DMS 273 (cell line): Measurements from ENCODE around the gene RNF115.
"Not testable (repeated sequence)": the region's sequence is repeated elsewhere in the genome, so short reads cannot be mapped to it uniquely, and the experiment has no call there.

ENCODE experiments used
- DNase-seq: peaks from one replicate; lab custom pipeline; 2025; ENCODE audit not compliant: unreplicated experiment; lab: John Stamatoyannopoulos, UW

RNF115 gene

DNA sequence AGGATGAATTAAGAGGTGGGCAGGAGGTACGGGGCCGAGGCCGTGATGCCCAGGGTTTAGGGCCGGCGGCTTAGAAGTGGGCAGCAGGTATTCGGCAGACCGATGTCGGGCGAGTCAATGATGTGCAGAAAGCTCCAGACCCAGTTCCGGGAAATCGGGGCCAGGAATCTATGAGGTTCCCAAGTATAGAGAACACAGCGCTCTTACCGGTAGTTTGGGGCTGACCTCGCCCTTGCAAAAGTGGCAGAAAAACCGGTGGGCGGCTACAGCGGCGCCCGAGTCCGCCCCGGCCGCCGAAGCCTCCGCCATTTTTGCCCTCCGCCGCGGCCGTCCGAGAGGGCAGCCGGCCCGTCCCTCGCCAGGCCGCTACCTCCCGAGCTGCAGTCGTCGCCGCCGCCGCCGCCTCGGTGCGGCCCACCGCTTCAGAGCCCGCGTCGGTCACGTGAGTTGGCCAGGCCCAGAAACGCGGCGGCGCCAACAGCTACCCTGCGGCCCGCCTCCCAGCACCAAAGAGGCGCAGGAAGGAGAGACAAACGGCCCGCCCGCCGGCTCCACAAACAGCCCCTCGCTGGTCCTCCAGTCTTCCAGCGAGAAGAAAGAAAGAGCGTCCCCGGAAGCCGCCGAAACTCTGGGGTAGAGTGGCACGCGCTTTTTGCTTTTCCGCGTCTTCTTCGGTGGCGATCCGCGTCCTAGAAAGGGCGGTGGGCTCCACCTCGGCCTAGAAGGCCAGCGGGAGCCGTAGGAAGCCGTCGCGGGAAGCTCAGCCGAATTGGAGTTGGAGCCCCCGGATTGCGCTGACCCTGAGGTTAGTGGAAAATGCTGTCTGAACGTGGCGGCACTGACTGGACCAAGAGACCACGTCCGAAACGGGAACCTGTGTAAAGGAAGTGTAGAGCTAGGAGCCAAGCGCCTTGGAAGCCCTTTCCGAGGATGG is at the start of gene RNF115, which contains the start of gene POLR3C:
Gene RNF115 (minus strand): TSS at position 531 of the 934 bp plus-strand sequence. CDS start 222 bp downstream, at position 309.
Gene POLR3C (plus strand): TSS at position 636 of the 934 bp plus-strand sequence. CDS start 1,577 bp downstream, outside the sequence.
- peak; percentile 96 for DNase-seq

DNA sequence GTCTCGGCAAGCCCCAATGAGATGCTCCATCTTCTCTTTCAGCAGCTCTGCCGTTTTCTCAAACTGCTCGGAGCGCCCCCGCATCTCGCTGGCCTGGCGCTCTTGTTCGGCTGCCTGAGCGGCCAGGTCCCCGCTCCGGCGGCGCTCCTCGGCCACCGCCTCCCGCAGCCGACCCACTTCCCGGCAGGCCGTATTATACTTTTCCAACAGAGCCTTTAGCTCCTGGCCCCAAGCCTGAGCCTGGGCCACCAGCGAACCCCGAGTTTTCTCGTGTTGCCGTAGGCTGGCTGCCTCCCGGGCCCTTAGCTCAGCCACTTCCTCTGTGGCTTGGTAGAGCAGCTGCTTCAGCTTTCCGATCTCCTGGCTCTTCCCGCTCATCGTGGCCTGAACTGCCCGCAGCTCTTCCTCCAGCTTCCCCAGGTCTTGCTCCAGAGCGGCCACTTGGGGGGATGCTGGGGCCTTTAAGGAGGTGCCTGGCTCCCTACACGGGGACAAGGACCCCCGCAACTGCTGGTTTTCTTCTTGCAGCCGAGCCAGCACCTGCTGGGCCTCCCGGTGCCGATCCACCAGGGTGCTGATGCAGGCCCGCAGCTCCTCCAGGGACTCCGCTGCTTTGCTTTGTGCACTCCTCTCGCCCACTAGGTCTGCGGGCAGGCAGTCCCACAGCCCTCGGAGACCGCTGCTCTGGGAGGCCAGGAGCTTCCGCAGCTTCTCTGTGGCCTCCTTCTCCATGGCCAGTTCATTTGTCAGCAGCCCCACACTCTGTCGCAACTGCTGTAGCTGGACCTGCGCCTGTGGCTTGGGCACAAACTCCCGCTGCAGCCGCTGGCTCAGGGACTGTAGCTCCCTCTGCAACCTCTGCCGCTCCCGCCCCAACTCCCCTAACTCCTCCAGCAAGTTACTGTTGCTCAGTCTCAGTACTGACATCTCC is 48.4 kb upstream of the RNF115 start:
- DNase-seq = no peak

DNA sequence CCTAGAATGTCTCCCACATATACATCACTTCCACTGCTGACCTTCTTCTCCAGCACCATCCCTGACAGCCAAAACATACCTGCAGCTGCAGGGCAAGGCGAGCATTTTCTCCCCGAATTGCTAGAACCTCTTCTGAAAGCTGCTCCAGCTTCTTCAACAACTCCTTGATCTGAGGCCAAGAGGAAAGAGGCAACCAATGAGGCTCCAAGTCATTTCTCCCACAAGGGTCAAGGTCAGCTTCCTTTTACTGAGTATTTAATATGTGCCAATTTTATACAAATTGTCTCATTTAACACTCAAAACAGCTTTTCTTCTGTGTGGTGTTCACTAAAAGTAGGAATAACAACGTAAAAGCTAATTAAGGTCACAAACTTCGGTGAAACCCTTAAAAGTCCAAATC is 44.3 kb upstream of the RNF115 start:
- DNase-seq = no peak

DNA sequence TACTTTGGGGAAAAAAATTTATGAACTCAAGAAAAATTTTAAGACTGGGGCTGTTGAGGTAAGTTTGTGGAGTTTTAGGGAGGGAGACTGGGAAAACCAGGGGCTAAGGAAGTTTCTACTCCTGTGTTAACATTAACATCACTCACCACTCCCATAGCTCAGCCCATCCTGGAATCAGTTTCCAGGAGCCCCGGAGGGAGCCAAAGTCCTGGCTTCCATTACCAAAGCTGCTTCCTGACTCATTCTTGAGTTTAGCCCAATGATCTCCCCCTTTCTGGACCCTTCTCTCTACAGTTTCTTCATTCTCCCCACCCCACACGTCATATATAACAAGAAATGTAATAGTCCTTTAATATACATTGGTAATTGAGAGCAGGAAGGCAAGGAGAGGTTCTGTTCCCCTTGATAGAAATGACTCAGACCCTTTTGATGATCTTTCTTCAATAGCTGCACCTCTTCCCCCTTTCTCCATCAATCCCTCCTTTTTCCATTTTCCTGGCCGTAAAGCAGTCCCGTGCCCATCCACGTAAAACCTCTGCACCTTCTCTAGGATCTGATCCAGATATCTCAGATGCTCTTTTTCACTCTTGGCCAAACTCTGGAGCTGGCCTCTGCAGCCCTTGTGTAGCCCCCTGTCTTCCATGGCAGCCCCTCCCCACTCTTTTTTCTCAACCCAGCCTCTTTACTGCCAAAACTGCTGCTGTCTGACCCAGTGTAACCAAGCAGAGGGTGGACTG is 39.6 kb upstream of the RNF115 start:
- no peak for DNase-seq

DNA sequence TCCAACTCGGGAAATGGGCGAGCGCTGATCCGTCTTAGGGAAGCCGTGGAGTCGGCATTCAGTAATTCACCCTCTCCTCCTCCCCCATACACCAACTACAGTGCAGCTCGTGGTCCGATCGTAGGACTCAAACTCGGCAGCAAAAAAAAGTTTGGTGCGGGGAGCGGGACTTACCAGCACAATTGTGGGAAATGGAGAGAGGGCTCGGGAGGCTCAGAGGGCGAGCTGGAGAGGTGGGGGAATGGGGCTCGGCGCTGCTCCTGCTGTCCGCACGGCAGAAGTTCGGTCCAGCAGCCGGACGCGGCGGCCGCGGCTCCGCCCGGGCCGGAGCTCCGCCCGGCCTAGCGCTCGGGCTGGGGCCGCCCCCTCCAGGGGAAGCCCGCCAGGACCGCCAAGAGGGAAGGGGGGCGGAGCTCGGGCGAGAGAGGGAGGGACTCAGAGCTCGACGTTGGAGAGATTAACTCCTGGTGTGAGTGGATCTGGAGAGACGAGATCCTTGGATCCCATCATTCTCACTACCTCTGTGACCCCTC is 35.7 kb upstream of the RNF115 start:
- DNase-seq = peak; percentile 94

DNA sequence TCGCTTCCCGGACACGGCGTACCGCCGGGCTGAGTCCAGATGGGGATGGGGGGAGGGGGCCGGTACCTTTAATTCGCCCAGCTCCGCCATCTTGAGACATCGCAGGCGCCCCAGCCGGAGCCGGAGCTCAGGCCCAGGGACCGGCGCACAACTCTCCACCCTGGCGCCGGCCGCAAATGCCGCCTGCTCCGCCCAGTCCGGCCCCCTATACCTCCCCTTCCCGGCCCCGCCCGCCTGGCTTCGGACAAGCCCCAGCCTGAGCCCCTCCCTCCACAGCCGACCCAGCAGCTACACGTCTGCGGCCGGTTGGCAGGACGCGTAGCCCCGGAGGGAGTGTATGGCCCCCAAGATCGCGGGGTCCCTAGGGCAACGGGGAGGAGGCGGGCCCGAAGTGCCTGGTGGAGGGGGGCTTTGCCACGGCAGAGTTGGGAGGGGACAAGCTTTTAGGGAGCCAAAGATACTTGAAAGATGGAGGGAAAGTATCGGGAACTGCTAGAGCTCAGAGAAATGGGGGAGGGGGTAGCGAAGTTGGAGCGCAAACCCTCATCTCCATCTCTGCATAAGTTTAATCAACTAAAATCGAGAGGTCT is 35.1 kb upstream of the RNF115 start, which contains the start of gene PIAS3:
Gene PIAS3 (minus strand): TSS at position 181 of the 590 bp plus-strand sequence. CDS start 91 bp downstream, at position 90.
- DNase-seq = peak; percentile 98

DNA sequence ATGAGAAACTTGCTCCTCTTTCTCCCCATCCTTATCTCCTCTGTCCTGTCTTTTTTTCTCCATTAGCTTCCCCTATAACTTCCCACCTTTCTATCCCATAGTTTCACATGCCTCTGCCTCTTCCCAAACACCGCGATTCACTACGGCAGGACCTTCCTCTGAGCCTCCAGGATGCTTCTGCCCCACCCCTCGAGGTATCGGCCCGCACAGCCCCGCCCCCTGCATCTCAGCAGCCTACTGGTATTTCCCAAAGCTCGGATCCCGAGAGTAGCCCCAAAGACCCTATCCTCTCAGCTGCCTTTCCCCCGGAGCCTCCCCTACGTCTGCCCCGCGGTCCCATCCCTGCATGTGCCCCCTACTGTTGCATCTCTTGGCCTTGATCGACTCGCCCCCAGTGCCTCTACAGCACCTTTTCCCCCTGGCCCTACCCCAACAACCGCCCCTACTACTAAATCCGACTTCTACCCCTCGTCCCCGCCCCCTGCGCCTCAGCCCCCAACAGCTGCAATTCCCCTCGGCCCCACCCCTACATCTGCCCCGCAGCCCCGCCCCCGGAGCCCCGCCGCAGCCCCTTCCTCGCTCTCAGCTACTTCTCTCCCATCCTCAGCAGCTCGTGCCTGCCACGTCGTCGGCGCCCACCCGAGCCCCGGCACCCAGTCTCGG is 34.5 kb upstream of the RNF115 start:
- peak; percentile 85 for DNase-seq

DNA sequence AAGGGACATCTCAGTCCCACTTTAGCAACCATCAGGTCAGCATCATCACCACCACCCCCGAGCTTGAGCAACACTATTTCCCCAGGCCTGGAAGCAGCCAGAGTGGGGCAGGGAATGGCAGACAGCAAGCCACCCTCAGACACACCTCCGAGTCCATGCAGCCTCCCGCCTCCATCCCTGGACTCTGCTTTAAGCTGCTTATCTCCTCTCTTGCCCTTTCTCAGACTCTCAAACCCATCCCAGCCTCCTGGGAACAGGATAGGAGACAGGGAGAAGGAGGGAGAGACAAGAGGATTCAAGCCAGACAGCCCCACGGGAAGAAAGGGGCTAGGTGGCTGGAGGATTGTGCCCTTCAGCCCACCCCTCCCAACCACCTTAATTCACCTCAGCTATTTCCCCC is 33.3 kb upstream of the RNF115 start:
- no peak for DNase-seq

DNA sequence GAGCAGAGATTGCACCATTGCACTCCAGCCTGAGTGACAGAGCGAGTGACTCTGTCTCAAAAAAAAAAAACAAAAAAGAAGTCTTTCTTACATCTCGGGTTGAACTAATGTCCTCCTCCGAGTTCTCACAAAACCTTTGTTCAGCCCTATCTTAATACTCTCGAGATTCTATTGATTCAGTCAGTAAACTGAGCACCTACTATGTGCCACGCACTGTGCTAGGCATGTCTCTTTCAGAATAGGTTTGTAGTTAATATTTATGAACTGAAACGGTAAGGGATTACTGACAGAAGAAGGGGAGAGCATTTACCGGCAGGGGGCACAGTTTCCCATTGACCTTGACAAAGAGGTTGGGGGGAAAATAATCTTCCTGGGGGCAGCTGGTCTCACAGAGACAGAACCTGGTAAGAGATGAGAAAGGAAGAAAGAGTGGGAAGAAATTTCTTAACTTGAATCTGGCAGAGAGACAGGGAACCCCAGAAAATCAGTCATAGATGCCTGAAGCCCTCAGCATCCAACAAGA is 31.6 kb upstream of the RNF115 start:
- no peak for DNase-seq

DNA sequence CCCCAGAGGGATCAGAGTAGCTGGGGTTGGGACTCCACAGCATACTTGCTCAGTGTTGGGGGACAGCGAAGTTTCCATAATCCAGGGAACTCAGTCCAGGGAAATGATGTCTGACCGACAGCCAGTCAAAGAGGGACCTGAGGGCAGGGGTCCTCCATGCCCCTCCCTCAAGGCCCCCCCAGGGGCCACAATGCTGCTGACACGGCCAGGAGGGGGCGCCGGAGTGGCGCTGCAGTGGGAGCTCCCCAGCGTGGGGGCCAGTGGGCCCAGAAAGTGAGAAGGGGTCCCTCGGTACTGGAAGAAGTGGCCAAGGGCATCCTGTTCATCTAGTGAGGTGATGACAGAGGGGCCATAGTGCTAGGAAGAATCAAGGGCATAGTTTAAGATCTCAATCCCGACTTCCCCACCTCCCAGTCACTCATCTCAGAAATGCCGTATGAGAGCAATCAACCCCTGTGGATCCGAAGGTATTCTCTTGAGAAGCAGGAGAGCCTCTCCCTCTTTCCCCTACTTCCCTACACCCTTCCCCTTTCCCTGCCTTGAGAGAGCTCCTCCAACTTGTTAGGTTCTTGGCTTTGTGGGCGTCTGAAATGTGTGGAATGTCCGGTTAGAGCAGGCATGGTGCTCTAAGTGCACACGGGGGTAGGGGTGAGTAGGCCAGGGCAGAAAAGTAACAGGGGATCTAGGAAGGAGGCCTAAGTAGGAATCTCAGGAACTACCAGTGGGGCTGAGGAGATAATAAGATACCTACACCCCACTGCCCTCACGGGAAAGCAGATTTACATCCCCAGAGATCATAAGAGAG is 25.7 kb upstream of the RNF115 start:
- DNase-seq = peak; percentile 30

DNA sequence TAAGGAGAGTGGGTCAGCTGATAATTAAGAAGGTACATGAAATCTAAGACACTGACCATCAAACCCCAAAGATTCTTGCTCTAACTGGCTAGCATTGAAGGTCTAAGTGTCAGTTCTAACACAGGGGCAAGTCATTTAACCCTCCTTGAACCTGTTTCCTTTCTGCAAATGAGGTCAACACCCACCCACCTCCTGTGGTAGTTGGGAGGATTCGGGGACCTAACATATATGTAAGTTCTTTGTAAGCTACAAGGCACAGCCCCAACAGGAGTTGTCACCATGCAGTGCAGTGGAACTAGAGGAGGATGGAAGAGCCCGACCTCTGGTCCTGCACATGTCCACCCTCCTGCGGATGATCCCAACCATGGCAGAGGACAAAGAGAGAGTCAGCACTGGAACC is 23.9 kb upstream of the RNF115 start:
- DNase-seq = no peak

DNA sequence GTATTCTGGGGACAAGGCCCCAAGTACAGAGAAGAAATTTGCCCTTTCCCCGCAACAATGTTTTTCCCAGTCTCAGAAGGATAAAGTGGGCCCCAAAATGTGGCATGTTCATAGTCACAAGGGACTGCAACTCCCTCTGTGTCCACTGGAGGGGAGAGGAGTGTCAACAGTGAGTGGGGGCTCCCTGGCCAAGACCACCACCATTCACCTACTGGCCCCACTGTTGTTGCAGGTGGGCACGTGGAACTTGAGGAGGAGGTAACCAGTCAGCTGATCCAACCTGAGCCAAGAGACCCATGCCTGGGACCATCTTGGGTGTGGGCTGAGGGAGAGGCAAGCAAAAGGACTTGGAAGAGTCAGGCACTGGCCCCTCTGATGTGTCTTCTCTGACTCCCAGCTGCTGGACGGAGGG is 22.3 kb upstream of the RNF115 start:
- peak; percentile 57 for DNase-seq

DNA sequence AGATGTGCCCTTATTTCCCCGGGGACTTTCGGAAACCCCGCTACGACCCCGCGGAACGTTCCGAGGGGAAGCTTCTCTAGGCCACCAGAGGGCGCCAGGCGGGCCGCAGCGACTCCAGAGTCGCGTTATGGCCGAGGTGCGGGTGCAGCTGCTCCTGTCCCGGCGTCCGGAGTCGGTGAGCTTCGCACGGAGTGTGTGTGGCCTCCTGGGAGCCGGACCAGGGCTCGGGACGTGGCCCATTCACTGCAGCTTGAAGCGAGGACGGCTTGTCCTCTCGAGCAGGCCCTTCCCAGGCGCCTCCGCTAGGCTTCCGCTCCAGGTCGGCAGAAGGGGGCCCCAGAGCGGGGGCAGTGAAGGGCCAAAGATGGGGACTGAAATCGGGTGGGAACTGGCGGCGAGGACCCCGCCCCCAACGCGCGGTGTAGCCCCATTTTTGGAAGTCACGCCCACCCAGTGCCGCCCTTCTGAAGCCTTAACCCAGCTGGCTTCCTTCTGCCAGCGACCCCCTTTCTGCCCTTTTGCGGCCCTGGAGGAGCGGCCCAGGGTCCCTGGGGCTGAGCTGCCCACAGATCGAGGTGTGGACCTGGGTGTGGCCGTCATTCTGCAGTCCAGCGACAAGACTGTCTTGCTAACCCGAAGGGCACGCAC is 21.7 kb upstream of the RNF115 start, which contains the start of gene NUDT17:
Gene NUDT17 (plus strand): TSS at position 117 of the 648 bp plus-strand sequence. CDS start 11 bp downstream, at position 128.
- DNase-seq = peak; percentile 92

DNA sequence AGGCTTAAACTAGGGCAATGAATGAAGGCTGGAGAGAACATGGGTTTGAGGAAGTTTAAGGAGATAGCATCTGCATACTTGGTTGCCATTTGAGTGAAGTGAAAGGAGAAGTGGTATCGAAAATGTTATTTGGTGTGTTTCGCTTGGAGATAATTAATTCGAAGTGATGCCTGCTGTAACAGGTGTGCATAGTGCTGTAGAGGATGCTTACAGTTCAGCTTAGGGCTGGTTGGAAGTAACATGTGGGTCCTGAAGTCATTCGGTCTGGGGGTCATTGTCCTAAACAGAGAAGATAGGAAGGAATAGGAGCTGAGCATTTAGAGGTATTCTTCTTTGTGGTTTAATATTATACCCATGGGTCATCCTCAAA is 21.2 kb upstream of the RNF115 start:
- DNase-seq = peak; percentile 69

DNA sequence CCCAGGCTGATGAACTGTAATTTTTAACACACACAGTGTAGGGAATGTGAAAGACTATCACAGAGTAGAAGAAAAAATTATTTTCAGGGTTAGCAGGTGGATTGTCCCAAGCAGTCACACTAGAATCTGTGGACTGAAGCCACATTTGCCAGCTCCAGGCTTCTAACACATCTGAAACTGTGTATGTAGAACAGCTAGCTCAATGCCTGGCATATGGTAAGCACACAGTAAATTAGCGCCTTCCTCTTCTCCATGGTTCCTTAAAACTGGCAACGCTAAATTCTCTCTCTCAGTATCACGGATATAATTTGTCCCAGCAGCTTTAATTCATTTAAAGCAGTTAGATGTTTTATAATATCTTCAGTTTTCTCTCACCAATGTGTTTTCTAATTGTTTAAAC is 19.1 kb upstream of the RNF115 start:
- DNase-seq = peak; percentile 21

DNA sequence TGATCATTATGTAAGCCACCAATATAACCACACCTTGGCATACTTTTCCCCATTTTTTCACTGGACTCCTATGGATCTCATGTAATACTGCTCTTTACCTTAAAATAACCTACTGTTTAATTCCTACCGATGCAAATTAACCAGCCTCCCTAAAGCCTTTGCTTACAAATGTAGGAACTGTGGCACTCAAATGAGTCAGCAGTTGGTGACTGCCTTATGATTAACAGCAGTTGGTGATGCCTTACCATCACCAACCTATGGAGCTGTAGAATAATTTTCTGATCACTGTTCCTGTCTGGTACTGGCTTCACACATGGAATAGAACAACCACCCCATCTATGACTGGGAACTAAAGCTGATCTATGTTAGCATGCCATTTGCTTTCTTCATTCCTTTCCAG is 13.8 kb upstream of the RNF115 start:
- no peak for DNase-seq

DNA sequence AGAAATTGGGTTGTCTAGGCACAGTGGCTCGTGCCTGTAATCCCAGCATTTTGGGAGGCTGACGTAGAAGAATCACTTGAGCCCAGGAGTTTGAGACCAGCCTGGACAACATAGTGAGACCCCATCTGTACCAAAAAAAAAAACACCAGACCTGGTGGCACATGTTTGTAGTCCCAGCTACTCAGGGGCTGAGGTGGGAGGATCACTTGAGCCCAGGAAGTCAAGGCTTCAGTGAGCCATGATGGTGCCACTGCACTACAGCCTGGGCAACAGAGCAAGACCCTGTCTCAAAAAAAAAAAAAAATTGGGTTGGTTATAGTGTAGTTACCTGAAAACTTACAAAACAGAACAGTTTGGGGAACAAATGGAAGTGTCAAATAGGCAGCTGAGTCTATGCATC is 6.9 kb upstream of the RNF115 start:
- not testable (repeated sequence) for DNase-seq
